Sigmoid colon (tissue), 7 donors: ENCODE measurements around the gene GPRC5D. TPM values are rescaled to one million over a fixed set of nuclear protein-coding genes. Genes with fewer than 3 reads are reported as not detected.

Experiments
- DNase-seq: peaks from one replicate; pipeline ENCODE4 v3.0.0-alpha.2; 2019
- H3K27ac ChIP-seq, 4 donors: fragments of 200-600 bp; sonication (generic); one replicate each; pipeline ENCODE4 v1.5.1; 2016 to 2019; ENCODE audit warnings: mild to moderate bottlenecking in 1 of 4
- H3K27me3 ChIP-seq, 3 donors: fragments of 200-600 bp; sonication (generic); one replicate each; pipeline ENCODE4 v1.5.1; 2019; ENCODE audit warnings: mild to moderate bottlenecking in 1 of 3
- H3K36me3 ChIP-seq, 4 donors: fragments of 200-600 bp; sonication (generic); one replicate each; pipeline ENCODE4 v1.5.1; 2016 to 2019
- H3K4me1 ChIP-seq, 4 donors: fragments of 200-600 bp; sonication (generic); one replicate each; pipeline ENCODE4 v1.5.1; 2017 to 2019
- H3K4me3 ChIP-seq, 4 donors: fragments of 200-600 bp; sonication (generic); one replicate each; pipeline ENCODE4 v1.5.1; 2017 to 2019; ENCODE audit warnings: mild to moderate bottlenecking in 2 of 4, moderate library complexity in 1 of 4
- H3K9me3 ChIP-seq, 4 donors: fragments of 200-600 bp in 3 of 4; sonication (generic) in 3 of 4; one replicate each; pipeline versions ENCODE4 v1.5.1 to v1.6.1; 2013 to 2019
- EP300 ChIP-seq, 4 donors: sonication (generic); formaldehyde crosslinking; IDR thresholded peaks; one replicate each; pipeline ENCODE4 v1.6.1; 2017; ENCODE audit warnings: antibody characterized with exemption in 4 of 4
- POLR2A ChIP-seq, 2 donors: fragments of 450-650 bp; IDR thresholded peaks; one replicate each; pipeline ENCODE4 v1.6.1; 2016; ENCODE audit warnings: antibody characterized with exemption in 2 of 2, mild to moderate bottlenecking in 2 of 2, moderate library complexity in 2 of 2
- POLR2AphosphoS5 ChIP-seq, 4 donors: sonication (generic); formaldehyde crosslinking; IDR thresholded peaks; one replicate each; pipeline ENCODE4 v1.6.1; 2017; ENCODE audit warnings: antibody characterized with exemption in 4 of 4
- WGBS, 2 donors: extraction: QIAGEN DNeasy Blood & Tissue Kit; methylation state at CpG; one replicate each; pipeline ENCODE4 v1.1.7; 2013; 5-methylcytosine and 5-hydroxymethylcytosine counted together
- intact Hi-C: fragments of 100-400 bp; cut with DNase I; formaldehyde crosslinking; loops from one replicate; pipeline ENCODE4 v1.15.1; 2023
- polyA plus RNA-seq, 3 donors: library from polyadenylated mRNA; stranded (reverse); fragments of 200-250 nt; gene quantifications; one replicate each; pipeline ENCODE4 v1.2.3, GENCODE V29; 2013
- total RNA-seq, 4 donors: library from RNA; depleted of rRNA; stranded (reverse); fragments of >200 nt; gene quantifications; one replicate each; pipeline ENCODE4 v1.1.0, GENCODE V29; 2016
- TF ChIP-seq, protein P1 (sequence below), 4 experiments: fragments of 450-650 bp in 3 of 4; fragments of 200-600 bp in 1 of 4; IDR thresholded peaks; one replicate each; pipeline ENCODE4 v1.5.1; 2016 to 2019; ENCODE audit warnings: antibody characterized with exemption in 4 of 4, mild to moderate bottlenecking in 3 of 4, moderate library complexity in 2 of 4
- donor health status: healthy with polysubstance abuse.
- donor health status: Bipolar disorder and iron deficiency.
- donor health status: healthy.

Gene GPRC5D
- total and polyA plus RNA-seq, 7 donors, result 0.16 TPM; not detected in 6

GRCh38 chr12:12912711-12913110 lies 39.3 kb downstream of the GPRC5D start:
- TF ChIP-seq POLR2AphosphoS5 (IDR thresholded peaks at IDR 0.05) (no peak), POLR2A (IDR thresholded peaks at IDR 0.05) (no peak), EP300 (IDR thresholded peaks at IDR 0.05) (no peak)
- TF ChIP-seq, protein P1, sequence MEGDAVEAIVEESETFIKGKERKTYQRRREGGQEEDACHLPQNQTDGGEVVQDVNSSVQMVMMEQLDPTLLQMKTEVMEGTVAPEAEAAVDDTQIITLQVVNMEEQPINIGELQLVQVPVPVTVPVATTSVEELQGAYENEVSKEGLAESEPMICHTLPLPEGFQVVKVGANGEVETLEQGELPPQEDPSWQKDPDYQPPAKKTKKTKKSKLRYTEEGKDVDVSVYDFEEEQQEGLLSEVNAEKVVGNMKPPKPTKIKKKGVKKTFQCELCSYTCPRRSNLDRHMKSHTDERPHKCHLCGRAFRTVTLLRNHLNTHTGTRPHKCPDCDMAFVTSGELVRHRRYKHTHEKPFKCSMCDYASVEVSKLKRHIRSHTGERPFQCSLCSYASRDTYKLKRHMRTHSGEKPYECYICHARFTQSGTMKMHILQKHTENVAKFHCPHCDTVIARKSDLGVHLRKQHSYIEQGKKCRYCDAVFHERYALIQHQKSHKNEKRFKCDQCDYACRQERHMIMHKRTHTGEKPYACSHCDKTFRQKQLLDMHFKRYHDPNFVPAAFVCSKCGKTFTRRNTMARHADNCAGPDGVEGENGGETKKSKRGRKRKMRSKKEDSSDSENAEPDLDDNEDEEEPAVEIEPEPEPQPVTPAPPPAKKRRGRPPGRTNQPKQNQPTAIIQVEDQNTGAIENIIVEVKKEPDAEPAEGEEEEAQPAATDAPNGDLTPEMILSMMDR (IDR thresholded peaks at IDR 0.05), result no peak
- Histone ChIP-seq H3K27ac (no peak overlapping the region), H3K4me3 (no peak overlapping the region), H3K4me1 (peaks cover 0 to 6% (median 4%) of the 10 kb centered on the region in 4 donors), H3K9me3 (no peaks in the 10 kb centered on the region), H3K36me3 (no peaks in the 10 kb centered on the region), H3K27me3 (no peaks in the 10 kb centered on the region)
- whole genome bisulfite sequencing, 2 donors, result 92 to 94% methylated on average over 5 of the region's 5 CpGs
- intact Hi-C loops, result no loop called here
- no peak for DNase-seq

GRCh38 chr12:12909995-12910420 lies 42.0 kb downstream of the GPRC5D start:
- H3K27ac ChIP-seq, result no peak overlapping the region
- DNase-seq, result no peak
- intact Hi-C loops, result no loop called here

GRCh38 chr12:12909228-12909994 lies 42.6 kb downstream of the GPRC5D start:
- intact Hi-C loops, result no loop called here
- Histone ChIP-seq H3K9me3 (no peaks in the 10 kb centered on the region), H3K27me3 (no peaks in the 10 kb centered on the region), H3K27ac (no peak overlapping the region), H3K4me3 (no peak overlapping the region), H3K4me1 (peaks cover 0 to 6% (median 3%) of the 10 kb centered on the region in 4 donors), H3K36me3 (no peaks in the 10 kb centered on the region)
- 35 to 55% methylated on average over 4 of the region's 4 CpGs for WGBS, 2 donors
- no peak for TF ChIP-seq POLR2AphosphoS5 (IDR thresholded peaks at IDR 0.05)
- TF ChIP-seq, protein P1 (IDR thresholded peaks at IDR 0.05), result no peak
- TF ChIP-seq EP300 (IDR thresholded peaks at IDR 0.05), result no peak
- TF ChIP-seq POLR2A (IDR thresholded peaks at IDR 0.05), result no peak
- no peak for DNase-seq

More at GRCh38 chr12:12909995-12910420, 42.0 kb downstream of the GPRC5D start:
- Histone ChIP-seq H3K27me3 (no peaks in the 10 kb centered on the region), H3K4me1 (peaks cover 0 to 6% (median 3%) of the 10 kb centered on the region in 4 donors), H3K9me3 (no peaks in the 10 kb centered on the region), H3K4me3 (no peak overlapping the region), H3K36me3 (no peaks in the 10 kb centered on the region)
- TF ChIP-seq, protein P1 (IDR thresholded peaks at IDR 0.05), result no peak
- TF ChIP-seq POLR2AphosphoS5 (IDR thresholded peaks at IDR 0.05), result no peak
- TF ChIP-seq EP300 (IDR thresholded peaks at IDR 0.05), result no peak
- no peak for TF ChIP-seq POLR2A (IDR thresholded peaks at IDR 0.05)
- 18 to 43% methylated on average over 4 of the region's 4 CpGs for WGBS, 2 donors

DNA sequence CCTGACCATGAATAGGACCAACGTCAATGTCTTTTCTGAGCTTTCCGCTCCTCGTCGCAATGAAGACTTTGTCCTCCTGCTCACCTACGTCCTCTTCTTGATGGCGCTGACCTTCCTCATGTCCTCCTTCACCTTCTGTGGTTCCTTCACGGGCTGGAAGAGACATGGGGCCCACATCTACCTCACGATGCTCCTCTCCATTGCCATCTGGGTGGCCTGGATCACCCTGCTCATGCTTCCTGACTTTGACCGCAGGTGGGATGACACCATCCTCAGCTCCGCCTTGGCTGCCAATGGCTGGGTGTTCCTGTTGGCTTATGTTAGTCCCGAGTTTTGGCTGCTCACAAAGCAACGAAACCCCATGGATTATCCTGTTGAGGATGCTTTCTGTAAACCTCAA lies 43.3 kb downstream of the GPRC5D start:
- Histone ChIP-seq H3K4me3 (no peak overlapping the region), H3K27me3 (no peaks in the 10 kb centered on the region), H3K4me1 (peaks cover 0 to 6% (median 3%) of the 10 kb centered on the region in 4 donors), H3K27ac (no peak overlapping the region), H3K9me3 (no peaks in the 10 kb centered on the region), H3K36me3 (no peaks in the 10 kb centered on the region)
- intact Hi-C loops, result no loop called here
- DNase-seq, result no peak
- WGBS, 2 donors, result 93 to 96% methylated on average over 12 of the region's 12 CpGs
- TF ChIP-seq EP300 (IDR thresholded peaks at IDR 0.05) (no peak), POLR2AphosphoS5 (IDR thresholded peaks at IDR 0.05) (no peak), POLR2A (IDR thresholded peaks at IDR 0.05) (no peak)
- TF ChIP-seq, protein P1 (IDR thresholded peaks at IDR 0.05), result no peak
